Uterus (tissue), 2 donors: Measurements from ENCODE around the gene EEFSEC.

Experiments used
- POLR2A ChIP-seq, 2 donors: fragments of 450-650 bp; IDR thresholded peaks; one replicate each; pipeline ENCODE4 v1.6.1; 2016; ENCODE audit warnings: antibody characterized with exemption in 2 of 2, mild to moderate bottlenecking in 1 of 2, moderate library complexity in 1 of 2
- TF ChIP-seq, protein P1 (sequence below), 4 experiments: fragments of 200-600 bp in 2 of 4; fragments of 450-650 bp in 2 of 4; sonication (generic) in 2 of 4; IDR thresholded peaks; one replicate each; pipeline ENCODE4 v1.5.1; 2016 to 2019; ENCODE audit warnings: antibody characterized with exemption in 4 of 4, mild to moderate bottlenecking in 2 of 4, moderate library complexity in 1 of 4

GRCh38 chr3:128222796-128223385 lies 69.6 kb downstream of the EEFSEC start:
- TF ChIP-seq, protein P1, sequence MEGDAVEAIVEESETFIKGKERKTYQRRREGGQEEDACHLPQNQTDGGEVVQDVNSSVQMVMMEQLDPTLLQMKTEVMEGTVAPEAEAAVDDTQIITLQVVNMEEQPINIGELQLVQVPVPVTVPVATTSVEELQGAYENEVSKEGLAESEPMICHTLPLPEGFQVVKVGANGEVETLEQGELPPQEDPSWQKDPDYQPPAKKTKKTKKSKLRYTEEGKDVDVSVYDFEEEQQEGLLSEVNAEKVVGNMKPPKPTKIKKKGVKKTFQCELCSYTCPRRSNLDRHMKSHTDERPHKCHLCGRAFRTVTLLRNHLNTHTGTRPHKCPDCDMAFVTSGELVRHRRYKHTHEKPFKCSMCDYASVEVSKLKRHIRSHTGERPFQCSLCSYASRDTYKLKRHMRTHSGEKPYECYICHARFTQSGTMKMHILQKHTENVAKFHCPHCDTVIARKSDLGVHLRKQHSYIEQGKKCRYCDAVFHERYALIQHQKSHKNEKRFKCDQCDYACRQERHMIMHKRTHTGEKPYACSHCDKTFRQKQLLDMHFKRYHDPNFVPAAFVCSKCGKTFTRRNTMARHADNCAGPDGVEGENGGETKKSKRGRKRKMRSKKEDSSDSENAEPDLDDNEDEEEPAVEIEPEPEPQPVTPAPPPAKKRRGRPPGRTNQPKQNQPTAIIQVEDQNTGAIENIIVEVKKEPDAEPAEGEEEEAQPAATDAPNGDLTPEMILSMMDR (IDR thresholded peaks at IDR 0.05) = no peak
- no peak for TF ChIP-seq POLR2A (IDR thresholded peaks at IDR 0.05)
